Heart left ventricle (tissue), 16 donors: ENCODE data around the gene CENPP. TPM values are rescaled to one million over a fixed set of nuclear protein-coding genes. Genes with fewer than 3 reads are reported as not detected.

Source experiments
- ATAC-seq, 4 donors: fragments of 200-7000 bp; cut with Tn5 transposase; one replicate each; pipeline ENCODE4 v1.9.1; 2020 to 2022; ENCODE audit warnings: moderate library complexity in 4 of 4, mild to moderate bottlenecking in 3 of 4, moderate number of reproducible peaks in 1 of 4
- DNase-seq, 5 donors: peaks; one replicate each; pipeline ENCODE4 v3.0.0-alpha.2; 2020
- H3K27ac ChIP-seq, 12 donors: fragments of 200-600 bp; sonication (generic) in 4 of 12; one replicate each; pipeline versions ENCODE4 v1.5.0 to v1.8.0; 2016 to 2022; ENCODE audit warnings: mild to moderate bottlenecking in 2 of 12
- H3K27me3 ChIP-seq, 9 donors: fragments of 200-600 bp; sonication (generic) in 2 of 9; one replicate each; pipeline versions ENCODE4 v1.5.1 to v1.8.0; 2016 to 2022; ENCODE audit warnings: mild to moderate bottlenecking in 3 of 9
- H3K36me3 ChIP-seq, 9 donors: fragments of 200-600 bp; sonication (generic) in 2 of 9; one replicate each; pipeline versions ENCODE4 v1.5.0 to v1.8.0; 2018 to 2022; ENCODE audit warnings: mild to moderate bottlenecking in 2 of 9
- H3K4me1 ChIP-seq, 12 donors: fragments of 200-600 bp; sonication (generic) in 4 of 12; one replicate each; pipeline versions ENCODE4 v1.5.0 to v1.8.0; 2016 to 2022; ENCODE audit warnings: mild to moderate bottlenecking in 3 of 12
- H3K4me3 ChIP-seq, 12 donors: fragments of 200-600 bp; sonication (generic) in 4 of 12; one replicate each; pipeline versions ENCODE4 v1.5.0 to v1.8.0; 2017 to 2022; ENCODE audit warnings: mild to moderate bottlenecking in 9 of 12, moderate library complexity in 4 of 12
- H3K9me3 ChIP-seq, 12 donors: fragments of 200-600 bp; sonication (generic) in 4 of 12; one replicate each; pipeline versions ENCODE4 v1.5.0 to v1.8.0; 2016 to 2022; ENCODE audit warnings: mild to moderate bottlenecking in 1 of 12
- CTCF ChIP-seq, 12 donors: fragments of 200-600 bp; sonication (generic) in 4 of 12; IDR thresholded peaks; one replicate each; pipeline versions ENCODE4 v1.5.0 to v1.8.0; 2018 to 2022; ENCODE audit warnings: antibody characterized with exemption in 12 of 12, mild to moderate bottlenecking in 5 of 12
- POLR2A ChIP-seq, 2 donors: fragments of 450-650 bp; IDR thresholded peaks; one replicate each; pipeline ENCODE4 v1.6.1; 2017; ENCODE audit warnings: antibody characterized with exemption in 2 of 2, mild to moderate bottlenecking in 2 of 2, moderate library complexity in 2 of 2
- WGBS, 4 donors: extraction: QIAGEN DNeasy Blood & Tissue Kit in 2 of 4; methylation state at CpG; one replicate each; pipeline versions ENCODE4 v1.1.5 to v1.1.7; 2013 to 2018; 5-methylcytosine and 5-hydroxymethylcytosine counted together
- intact Hi-C, 10 donors: fragments of 100-400 bp; cut with DNase I; formaldehyde crosslinking; loops; one replicate each; pipeline versions ENCODE4 v1.11.1 to v1.14.2; 2022
- polyA plus RNA-seq, 2 donors: library from polyadenylated mRNA; stranded (reverse); fragments of 200-250 nt; gene quantifications; one replicate each; pipeline ENCODE4 v1.2.3, GENCODE V29; 2013
- total RNA-seq, 9 donors: library from RNA; depleted of rRNA in 2 of 9; stranded (reverse); fragments of >200 nt in 2 of 9; fragmentation: NEBNext Ultra II Directional in 3 of 9; extraction: Animal tissue kit (Norgen Biotek cat#: 25700) in 3 of 9; gene quantifications; one replicate each; pipeline versions ENCODE4 v1.1.0 to v1.2.4, GENCODE V29; 2016 to 2023
- donor health status: ischemic (EF 13 %, LVEDD 7.1; RV severe dilation, severe dysfunction).
- donor health status: healthy with polysubstance abuse.
- donor health status: DM: no; HTN: yes; CAD: no.
- donor health status: DM: no; HTN: no; CAD: no.
- donor health status: ischemic (EF 25% LVEDD 6.9; RV normal size, moderate dysfunction).
- donor health status: ischemic (EF 25% LVEDD 5.7; RV mildly dilated, moderate dysfunction).
- donor health status: healthy.
- donor health status: DM: yes; HTN: yes; CAD: no.
- donor health status: ischemic (EF 35%, LVEDD 5.7; RV mildly dilated, moderate dysfunction).
- donor health status: nonischemic (EF 11% LVEDD 7.7; RV severe dilation, severe dysfunction).
- donor health status: DM: yes; HTN: yes; CAD: no.
- donor health status: PGD.
- donor health status: ischemic (EF 29% LVEDD 5.4; RV normal size, mild dysfunction).
- donor health status: nonischemic (EF 23%, LVEDD 6.1; RV moderate dilation, normal function).

The CENPP gene
- total and polyA plus RNA-seq, 11 donors, result 1.1 to 5.8 (median 2.4) TPM

- ATAC-seq (no peak), DNase-seq (no peak)
- Histone ChIP-seq H3K36me3 (peaks cover 3 to 100% (median 95%) of the 10 kb centered on the region in 9 donors), H3K4me1 (no peaks in the 10 kb centered on the region), H3K27me3 (no peaks in the 10 kb centered on the region), H3K9me3 (peaks cover 0 to 12% (median 0%) of the 10 kb centered on the region in 12 donors), H3K4me3 (no peak overlapping the region), H3K27ac (no peak overlapping the region)
- no peak for TF ChIP-seq CTCF (IDR thresholded peaks at IDR 0.05)
- TF ChIP-seq POLR2A (IDR thresholded peaks at IDR 0.05), result no peak
- 88 to 94% (median 91%) methylated on average over 20 of the region's 20 CpGs for WGBS, 4 donors
- intact Hi-C loops, result no loop called here
Measured at GRCh38 chr9:92641092-92641809, 315.5 kb downstream of the CENPP start.

- Histone ChIP-seq H3K4me1 (no peaks in the 10 kb centered on the region), H3K27ac (no peak overlapping the region), H3K9me3 (peaks cover 0 to 12% (median 0%) of the 10 kb centered on the region in 12 donors), H3K4me3 (no peak overlapping the region), H3K27me3 (no peaks in the 10 kb centered on the region), H3K36me3 (peaks cover 3 to 100% (median 95%) of the 10 kb centered on the region in 9 donors)
- DNase-seq (no peak), ATAC-seq (no peak)
- intact Hi-C loops, result no loop called here
- TF ChIP-seq CTCF (IDR thresholded peaks at IDR 0.05) (no peak), POLR2A (IDR thresholded peaks at IDR 0.05) (no peak)
- 88 to 93% (median 90%) methylated on average over 7 to 8 of the region's 8 CpGs for WGBS, 4 donors
Measured at GRCh38 chr9:92642041-92642451, 316.3 kb downstream of the CENPP start.

GRCh38 chr9:92642564-92642963, 316.8 kb downstream of the CENPP start:
- TF ChIP-seq POLR2A (IDR thresholded peaks at IDR 0.05) (no peak), CTCF (IDR thresholded peaks at IDR 0.05) (no peak)
- intact Hi-C loops, result no loop called here
- peaks cover 0 to 12% (median 0%) of the 10 kb centered on the region in 12 donors for H3K9me3 ChIP-seq
- no peak for DNase-seq
- H3K27ac ChIP-seq, result no peak overlapping the region
- ATAC-seq, result no peak
- no peaks in the 10 kb centered on the region for H3K4me1 ChIP-seq
- no peak overlapping the region for H3K4me3 ChIP-seq
- 95 to 98% (median 96%) methylated on average over 7 of the region's 7 CpGs for WGBS, 4 donors
- H3K27me3 ChIP-seq, result no peaks in the 10 kb centered on the region
- peaks cover 3 to 100% (median 95%) of the 10 kb centered on the region in 9 donors for H3K36me3 ChIP-seq

- no peak overlapping the region for H3K27ac ChIP-seq
- TF ChIP-seq POLR2A (IDR thresholded peaks at IDR 0.05) (no peak), CTCF (IDR thresholded peaks at IDR 0.05) (no peak)
- H3K4me3 ChIP-seq, result no peak overlapping the region
- 83 to 90% (median 89%) methylated on average over 7 of the region's 7 CpGs for WGBS, 4 donors
- peaks cover 0 to 7% (median 0%) of the 10 kb centered on the region in 12 donors for H3K4me1 ChIP-seq
- intact Hi-C loops, result no loop called here
- H3K36me3 ChIP-seq, result peaks cover 3 to 100% (median 95%) of the 10 kb centered on the region in 9 donors
- ATAC-seq, result no peak
- no peak for DNase-seq
- no peaks in the 10 kb centered on the region for H3K27me3 ChIP-seq
- peaks cover 0 to 12% (median 0%) of the 10 kb centered on the region in 12 donors for H3K9me3 ChIP-seq
Measured at GRCh38 chr9:92644278-92644677, 318.5 kb downstream of the CENPP start.
